Spinal cord (tissue), 10 donors: Measurements from ENCODE around the gene CIC. TPM values are rescaled to one million over a fixed set of nuclear protein-coding genes. Genes with fewer than 3 reads are reported as not detected.

Source experiments
- DNase-seq, 6 donors: peaks; one replicate each; pipeline versions ENCODE4 v3.0.0 to v3.0.0-alpha.2; 2013 to 2015; ENCODE audit warnings: low spot score in 6 of 6, low read depth in 4 of 6
- H3K27ac ChIP-seq: one replicate; pipeline ENCODE4 v1.5.1; 2013; ENCODE audit warnings: low read depth, low read length, control low read depth
- H3K27me3 ChIP-seq: one replicate; pipeline ENCODE4 v1.6.1; 2013; ENCODE audit warnings: low read length; ENCODE audit not compliant: control insufficient read depth, insufficient read depth
- H3K36me3 ChIP-seq: one replicate; pipeline ENCODE4 v1.6.1; 2013; ENCODE audit warnings: low read length; ENCODE audit not compliant: control insufficient read depth, insufficient read depth
- H3K4me1 ChIP-seq: one replicate; pipeline ENCODE4 v1.6.1; 2013; ENCODE audit warnings: low read length; ENCODE audit not compliant: control insufficient read depth, insufficient read depth
- H3K4me3 ChIP-seq: one replicate; pipeline ENCODE4 v1.5.1; 2013; ENCODE audit warnings: low read depth, low read length, control low read depth
- H3K9me3 ChIP-seq: one replicate; pipeline ENCODE4 v1.6.1; 2013; ENCODE audit warnings: low read length; ENCODE audit not compliant: control insufficient read depth, insufficient read depth
- WGBS: methylation state at CpG from one replicate; pipeline ENCODE4 v1.1.5; 2013; ENCODE audit warnings: missing lambda C conversion rate; ENCODE audit not compliant: insufficient coverage; 5-methylcytosine and 5-hydroxymethylcytosine counted together
- polyA plus RNA-seq, 2 donors: library from polyadenylated mRNA; unstranded; fragments of 120-200 nt; gene quantifications; one replicate each; pipeline ENCODE4 v1.2.1, GENCODE V29; 2013; ENCODE audit not compliant: insufficient read length in 2 of 2
- total RNA-seq, 2 donors: library from RNA; depleted of rRNA in 1 of 2; stranded (reverse); fragments of 120-200 nt in 1 of 2; fragments of >200 nt in 1 of 2; gene quantifications; one replicate each; pipeline versions ENCODE4 v1.2.3 to v1.2.4, GENCODE V29; 2013 to 2014
- donor health status: healthy.

Gene CIC
- total and polyA plus RNA-seq, 4 donors, result 21.0 to 91.1 (median 58.0) TPM

DNA sequence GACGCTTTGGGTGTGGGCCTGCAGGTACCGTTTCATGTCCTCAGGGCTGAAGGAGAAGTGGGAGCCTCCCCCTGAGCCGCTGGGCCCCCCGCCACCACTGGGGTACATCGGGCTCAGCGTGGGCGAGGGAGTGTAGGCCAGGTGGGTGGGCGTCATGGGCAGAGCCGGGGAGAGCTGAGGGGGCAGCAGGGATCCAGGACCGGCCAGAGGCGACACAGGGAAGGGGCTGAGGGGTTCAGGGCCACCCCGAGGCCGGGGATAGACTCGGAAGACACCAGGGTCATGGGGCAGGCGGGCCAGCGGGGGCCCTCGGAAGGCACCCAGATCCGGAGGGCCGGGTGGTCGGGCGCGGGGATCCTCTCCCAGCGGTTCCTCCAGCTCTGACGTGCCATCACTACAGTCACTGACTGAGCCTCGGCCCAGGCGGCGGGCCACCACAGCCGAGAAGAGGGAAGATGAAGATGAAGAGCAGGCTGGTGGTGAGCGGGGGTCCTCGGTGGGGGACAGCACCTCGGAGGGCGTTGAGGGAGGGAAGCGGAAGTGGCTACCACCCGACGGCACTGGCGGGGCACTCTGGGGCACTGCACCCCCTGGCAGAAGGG is 19.8 kb upstream of the CIC start:
- Histone ChIP-seq H3K4me1 (peaks cover 82% of the 10 kb centered on the region), H3K27me3 (no peaks in the 10 kb centered on the region), H3K27ac (no peak overlapping the region), H3K36me3 (peaks cover 41% of the 10 kb centered on the region), H3K9me3 (no peaks in the 10 kb centered on the region), H3K4me3 (no peak overlapping the region)
- 93% methylated on average over 34 of the region's 36 CpGs for WGBS
- no peak for DNase-seq

DNA sequence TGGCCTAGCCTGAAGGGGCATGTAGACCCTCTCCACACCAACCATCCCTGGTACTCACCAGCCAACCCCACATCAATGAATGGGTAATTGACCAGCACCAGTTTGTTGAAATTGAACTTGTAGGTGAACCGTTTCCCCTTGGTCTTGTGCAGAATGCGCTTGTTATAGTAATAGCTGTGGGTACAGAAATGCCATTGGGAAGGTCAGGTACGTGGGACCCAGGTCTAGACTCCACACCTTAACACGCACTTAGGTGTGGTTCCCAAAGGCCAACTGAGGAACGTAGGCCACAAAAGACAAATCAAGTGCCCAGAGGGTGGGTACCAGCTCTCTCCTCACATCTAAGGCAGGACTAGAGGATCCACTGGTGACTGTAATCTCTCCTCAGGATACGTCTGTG is 19.3 kb upstream of the CIC start:
- no peaks in the 10 kb centered on the region for H3K9me3 ChIP-seq
- H3K4me1 ChIP-seq, result peaks cover 78% of the 10 kb centered on the region
- no peak overlapping the region for H3K4me3 ChIP-seq
- WGBS, result 82% methylated on average over 3 of the region's 6 CpGs
- no peak for DNase-seq
- H3K27ac ChIP-seq, result peak overlapping the region; percentile 97
- no peaks in the 10 kb centered on the region for H3K27me3 ChIP-seq
- peaks cover 41% of the 10 kb centered on the region for H3K36me3 ChIP-seq

DNA sequence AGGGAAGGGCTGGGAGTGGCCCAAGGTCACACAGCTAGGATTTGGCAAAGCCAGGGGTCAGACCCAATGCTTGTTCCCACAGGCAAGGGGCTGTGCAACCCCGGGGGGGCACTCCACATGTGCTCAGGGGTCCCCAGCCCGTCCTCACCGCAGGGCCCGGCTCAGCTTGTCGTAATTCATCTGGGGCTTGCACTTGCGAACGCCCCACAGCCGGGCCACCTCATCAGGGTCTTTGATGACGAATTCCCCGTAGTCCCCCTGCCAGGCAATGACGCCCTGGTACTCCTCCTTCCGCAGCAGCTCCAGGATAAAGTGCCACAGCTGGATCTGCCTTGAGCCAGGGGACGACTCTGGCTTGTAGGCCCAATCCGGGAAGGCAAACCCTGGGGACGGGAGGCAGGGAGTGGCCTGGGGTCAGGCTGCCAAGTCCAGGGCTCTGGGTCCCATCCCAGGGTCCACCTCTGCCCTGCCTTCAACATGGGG is 18.8 kb upstream of the CIC start:
- Histone ChIP-seq H3K4me1 (peaks cover 75% of the 10 kb centered on the region), H3K27ac (peak overlapping the region; percentile 97)

DNA sequence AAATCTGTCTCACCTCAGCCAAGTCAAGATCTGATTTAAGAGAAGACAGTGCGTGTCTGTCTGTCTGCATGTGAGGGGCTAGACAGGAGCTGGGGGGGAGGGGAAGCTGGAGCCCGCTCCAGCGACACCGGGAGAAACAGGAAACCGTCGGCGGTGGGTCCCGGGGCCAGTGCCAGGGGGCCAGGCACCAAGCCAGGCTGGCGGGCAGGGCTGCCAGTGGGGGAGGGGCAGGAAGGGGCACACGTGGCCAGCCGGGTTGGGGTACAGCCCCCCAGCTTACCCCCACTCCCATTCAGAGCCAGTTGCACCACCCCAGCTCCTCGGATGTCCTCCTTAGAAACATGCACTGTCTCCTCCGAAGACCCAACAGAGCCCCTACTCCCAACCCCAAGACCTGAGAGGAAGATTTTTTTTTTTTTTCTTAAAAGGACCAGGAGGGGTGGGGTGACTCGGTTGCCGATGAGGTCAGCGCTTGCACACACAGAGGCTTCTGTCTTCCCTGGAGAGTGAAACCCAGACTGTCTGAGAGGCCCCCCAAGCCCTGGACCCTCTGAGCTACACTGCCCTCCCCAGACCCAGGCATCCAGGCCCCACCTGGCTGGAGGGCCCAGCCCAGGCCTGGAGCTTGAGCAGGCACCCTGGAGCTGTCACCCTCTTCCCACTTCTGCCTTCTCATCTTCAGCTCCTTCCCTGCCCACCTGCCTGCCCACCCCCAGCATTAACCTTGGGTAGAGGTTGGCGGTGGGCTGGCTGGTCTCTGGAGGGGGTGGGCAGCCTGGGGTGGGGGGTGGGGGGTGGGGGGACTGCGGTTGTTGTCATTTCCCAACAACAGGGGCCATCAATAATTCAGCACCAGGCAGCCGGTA is 18.2 kb upstream of the CIC start:
- Histone ChIP-seq H3K27ac (peak overlapping the region; percentile 97), H3K4me3 (peak overlapping the region; percentile 9), H3K27me3 (no peaks in the 10 kb centered on the region), H3K36me3 (peaks cover 41% of the 10 kb centered on the region), H3K9me3 (no peaks in the 10 kb centered on the region), H3K4me1 (peaks cover 75% of the 10 kb centered on the region)
- DNase-seq, result peak in 2 of 6 donors; percentile 65 to 73
- 5% methylated on average over 9 of the region's 19 CpGs for WGBS

More for the DNA sequence above, 18.8 kb upstream of the CIC start:
- DNase-seq, result no peak
- H3K36me3 ChIP-seq, result peaks cover 41% of the 10 kb centered on the region
- no peak overlapping the region for H3K4me3 ChIP-seq
- H3K9me3 ChIP-seq, result no peaks in the 10 kb centered on the region
- H3K27me3 ChIP-seq, result no peaks in the 10 kb centered on the region
- 41% methylated on average over 15 of the region's 15 CpGs for WGBS

DNA sequence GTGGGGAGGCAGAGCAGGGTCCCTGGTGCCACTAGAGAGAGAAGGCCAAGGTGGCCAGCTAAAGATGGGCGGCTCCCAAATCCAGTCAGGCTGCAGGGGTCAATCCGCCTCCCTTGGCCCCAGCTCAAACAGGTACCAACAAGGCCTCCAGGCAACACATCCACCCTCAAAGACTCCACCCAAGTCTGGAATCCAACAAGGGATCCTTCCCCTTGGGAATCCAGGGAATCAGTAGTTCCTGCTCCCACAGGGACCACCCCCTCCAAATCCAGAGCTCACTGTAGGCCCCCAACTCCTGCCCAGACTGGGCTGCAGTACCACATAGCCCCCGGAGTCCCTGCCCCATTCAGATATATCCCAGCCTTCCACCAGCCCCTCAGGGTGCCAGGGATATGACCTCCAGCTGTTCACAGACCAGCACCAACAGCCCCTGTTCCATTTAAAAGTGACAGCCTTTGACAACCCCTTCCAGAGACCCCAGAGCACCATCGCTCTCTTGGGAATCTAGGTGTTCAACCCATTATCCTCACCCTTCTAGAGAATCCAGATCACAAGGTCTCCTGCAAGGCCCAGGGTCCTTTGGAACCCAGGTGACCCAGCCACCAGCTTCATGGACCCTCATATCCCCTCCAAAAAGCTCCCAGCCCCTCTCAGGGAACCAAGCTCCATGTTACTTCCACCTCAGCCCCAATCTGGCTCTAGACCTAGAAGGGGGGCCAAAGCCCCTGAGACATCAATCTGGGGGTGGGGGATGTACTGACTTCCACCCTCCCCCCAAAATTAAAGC is 17.3 kb upstream of the CIC start:
- Histone ChIP-seq H3K4me1 (peaks cover 74% of the 10 kb centered on the region), H3K27me3 (no peaks in the 10 kb centered on the region), H3K36me3 (peaks cover 40% of the 10 kb centered on the region), H3K9me3 (no peaks in the 10 kb centered on the region), H3K27ac (peak overlapping the region; percentile 97), H3K4me3 (peak overlapping the region; percentile 98)
- peak in 1 of 6 donors; percentile 9 for DNase-seq
- WGBS, result 81% methylated on average over 3 of the region's 4 CpGs

DNA sequence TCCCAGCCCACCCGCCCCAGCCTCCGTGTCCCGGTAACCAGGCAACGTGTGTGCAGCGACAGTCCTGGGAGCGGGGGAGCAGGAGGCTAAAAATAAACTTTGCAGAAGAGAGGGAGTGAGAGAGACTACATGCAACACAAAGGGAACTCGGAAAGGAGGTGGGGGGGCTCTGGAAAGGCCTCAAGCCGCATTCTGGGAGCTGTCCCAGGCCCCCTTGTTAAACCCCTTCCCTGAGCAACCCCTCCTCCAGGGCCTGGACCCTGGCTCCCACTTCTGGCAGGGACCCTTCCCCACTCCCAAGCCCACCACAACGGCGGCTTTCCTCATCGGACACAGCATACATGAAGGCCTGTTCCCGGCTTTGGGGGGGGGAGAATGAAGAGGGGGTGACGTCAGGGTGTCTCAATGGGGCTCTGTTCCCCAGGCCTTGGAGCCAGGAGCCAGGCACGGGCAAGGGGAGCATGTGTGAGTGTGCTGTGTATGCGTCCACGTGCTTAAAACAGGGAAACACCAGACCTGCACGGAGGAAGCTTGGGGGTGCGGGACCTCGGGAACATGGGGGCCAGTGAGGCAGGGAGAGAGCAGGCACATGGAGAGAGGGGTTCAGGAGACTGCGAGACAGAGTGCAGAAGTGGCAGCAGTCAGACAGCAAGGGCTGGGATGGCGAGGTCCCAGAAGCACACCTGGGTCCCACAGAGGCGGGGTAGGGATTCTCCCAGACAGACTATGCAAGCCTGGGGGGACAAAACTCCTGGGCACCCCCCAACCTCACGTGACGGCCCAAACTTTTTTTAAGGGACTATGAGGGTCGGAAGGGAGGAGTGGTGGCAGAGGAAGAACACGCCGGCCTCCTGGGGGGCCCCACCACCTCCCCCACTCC is 16.4 kb upstream of the CIC start:
- WGBS, result 6% methylated on average over 13 of the region's 27 CpGs
- H3K4me3 ChIP-seq, result peak overlapping the region; percentile 98
- H3K27ac ChIP-seq, result peak overlapping the region; percentile 97
- DNase-seq, result peak in 3 of 6 donors; percentile 64 to 92 (median 83)
- H3K36me3 ChIP-seq, result peaks cover 32% of the 10 kb centered on the region
- no peaks in the 10 kb centered on the region for H3K9me3 ChIP-seq
- no peaks in the 10 kb centered on the region for H3K27me3 ChIP-seq
- peaks cover 69% of the 10 kb centered on the region for H3K4me1 ChIP-seq

DNA sequence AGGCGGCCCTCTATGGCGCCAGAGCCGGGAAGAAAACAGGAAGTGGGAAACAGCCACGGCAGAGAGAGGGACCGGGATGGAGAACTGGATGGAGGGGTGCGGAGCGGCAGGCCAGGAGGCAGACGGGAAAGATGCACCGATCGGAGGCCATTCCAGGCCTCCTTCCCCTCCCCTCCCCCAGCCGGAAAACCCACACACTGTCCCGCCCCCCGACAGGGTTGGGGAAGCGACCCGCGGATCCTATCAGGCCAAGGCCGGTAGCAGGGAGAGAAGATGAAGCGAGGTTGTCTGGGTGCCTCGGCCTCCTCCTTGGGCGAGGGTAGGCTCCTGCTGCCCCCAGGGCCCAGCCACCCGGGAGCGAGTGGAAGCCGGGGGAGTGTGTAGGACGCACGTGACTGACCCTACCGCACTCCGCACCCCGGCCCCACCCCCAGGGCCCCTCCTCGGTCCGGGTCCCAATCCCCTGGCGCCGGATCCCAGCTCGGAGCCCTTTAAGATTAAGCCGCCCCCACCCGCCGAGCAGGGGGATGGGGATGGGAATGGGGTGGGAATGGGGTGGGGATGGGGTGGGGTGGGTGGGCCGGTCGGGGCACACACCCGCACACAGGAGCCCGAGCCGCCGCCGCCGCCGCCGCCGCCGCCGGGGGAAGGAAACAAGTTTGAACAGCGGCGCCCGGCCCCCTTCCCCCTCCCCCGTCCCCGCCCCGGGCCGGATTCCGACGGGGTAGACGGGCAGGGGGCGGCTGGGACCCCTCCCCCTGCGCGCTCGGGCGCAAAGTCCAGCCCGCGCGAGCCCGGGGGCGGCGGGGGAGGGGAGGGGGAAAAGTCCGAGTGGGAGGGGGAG is 15.6 kb upstream of the CIC start:
- H3K27me3 ChIP-seq, result no peaks in the 10 kb centered on the region
- H3K4me3 ChIP-seq, result peak overlapping the region; percentile 98
- peak overlapping the region; percentile 99 for H3K27ac ChIP-seq
- peak in 2 of 6 donors; percentile 18 to 74 for DNase-seq
- 2% methylated on average over 6 of the region's 71 CpGs for WGBS
- H3K36me3 ChIP-seq, result peaks cover 24% of the 10 kb centered on the region
- no peaks in the 10 kb centered on the region for H3K9me3 ChIP-seq
- H3K4me1 ChIP-seq, result peaks cover 66% of the 10 kb centered on the region

DNA sequence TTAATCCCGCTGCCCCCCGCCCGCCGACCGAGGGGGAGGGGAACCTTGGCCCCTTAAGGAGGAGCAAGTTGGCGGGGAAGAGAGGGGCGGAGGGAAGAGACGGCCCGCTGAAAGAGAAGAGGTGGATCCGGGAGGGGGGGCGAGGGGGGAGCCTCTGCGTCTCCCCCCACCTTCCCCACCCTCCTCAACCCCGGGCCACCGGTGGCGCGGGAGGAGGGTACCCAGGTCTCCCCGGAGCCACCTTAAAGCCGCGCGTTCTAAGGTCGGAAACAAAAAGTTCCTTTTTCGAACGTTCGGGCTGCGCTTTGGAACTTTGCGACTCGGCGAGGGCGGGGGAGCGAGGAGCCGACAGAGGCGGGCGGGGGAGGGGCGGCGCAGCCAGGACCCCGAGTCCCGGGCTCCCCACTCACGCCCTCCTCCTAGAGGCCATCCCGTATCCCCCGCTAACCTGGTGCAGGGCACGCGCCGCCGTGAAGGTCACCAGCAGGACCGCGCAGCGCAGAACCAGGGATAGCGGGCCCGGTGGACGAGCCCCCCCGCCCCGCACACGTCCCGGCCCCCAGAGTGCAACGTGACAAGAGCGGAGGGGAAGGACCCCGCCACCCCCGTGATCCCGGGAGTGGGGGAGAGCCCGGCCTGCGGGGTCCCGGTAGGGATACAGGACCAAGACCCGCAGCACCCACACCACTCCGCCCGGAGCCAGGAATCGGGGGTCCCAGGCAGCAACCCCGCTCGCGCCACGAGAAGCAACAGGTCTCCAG is 14.8 kb upstream of the CIC start:
- H3K4me3 ChIP-seq, result peak overlapping the region; percentile 98
- peaks cover 16% of the 10 kb centered on the region for H3K36me3 ChIP-seq
- DNase-seq, result peak in 3 of 6 donors; percentile 68 to 93 (median 86)
- H3K27me3 ChIP-seq, result no peaks in the 10 kb centered on the region
- H3K27ac ChIP-seq, result peak overlapping the region; percentile 99
- H3K9me3 ChIP-seq, result no peaks in the 10 kb centered on the region
- peaks cover 59% of the 10 kb centered on the region for H3K4me1 ChIP-seq
- 0% methylated on average over 63 of the region's 70 CpGs for WGBS
